SKM-1 (cell line): Measurements from ENCODE around the gene DIPK1B.
A peak's percentile ranks its signal among the peaks of the same experiment; 100 is the strongest.
"Not testable (repeated sequence)": the region's sequence is repeated elsewhere in the genome, so short reads cannot be mapped to it uniquely, and the experiment has no call there.

Source experiments
- DNase-seq: peaks from one replicate; lab custom pipeline; 2025; ENCODE audit not compliant: unreplicated experiment; lab: John Stamatoyannopoulos, UW

DIPK1B gene

DNA sequence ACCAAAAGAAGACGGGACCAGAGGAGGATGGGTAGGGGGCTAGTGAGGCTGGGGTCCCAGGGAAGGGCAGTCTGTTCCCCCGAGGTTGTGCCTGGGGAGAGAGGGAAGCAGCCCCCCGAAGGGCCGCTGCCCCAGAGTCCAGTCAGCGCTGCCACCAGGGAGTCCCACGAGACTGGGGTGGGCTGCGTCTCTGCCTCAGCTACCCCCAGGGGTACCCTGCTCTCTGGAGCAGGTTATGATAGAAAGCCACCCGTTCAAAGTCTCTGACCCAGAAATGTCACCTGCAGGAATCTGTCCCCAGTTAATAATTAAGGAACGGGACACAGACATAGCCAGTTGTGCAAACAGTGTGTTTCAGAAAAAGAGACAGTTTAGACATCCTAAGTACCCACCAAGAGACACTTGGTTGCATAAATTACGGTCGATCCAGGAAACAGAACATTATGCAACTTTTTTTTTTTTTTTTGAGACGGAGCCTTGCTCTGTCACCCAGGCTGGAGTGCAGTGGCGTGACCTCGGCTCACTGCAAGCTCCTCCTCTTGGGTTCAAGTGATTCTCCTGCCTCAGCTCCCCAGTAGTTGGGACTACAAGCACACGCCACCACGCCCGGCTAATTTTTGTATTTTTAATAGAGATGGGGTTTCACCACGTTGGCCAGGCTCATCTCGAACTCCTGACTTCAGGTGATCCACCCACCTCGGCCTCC is 14.4 kb upstream of the DIPK1B start:
- peak; percentile 86 for DNase-seq

DNA sequence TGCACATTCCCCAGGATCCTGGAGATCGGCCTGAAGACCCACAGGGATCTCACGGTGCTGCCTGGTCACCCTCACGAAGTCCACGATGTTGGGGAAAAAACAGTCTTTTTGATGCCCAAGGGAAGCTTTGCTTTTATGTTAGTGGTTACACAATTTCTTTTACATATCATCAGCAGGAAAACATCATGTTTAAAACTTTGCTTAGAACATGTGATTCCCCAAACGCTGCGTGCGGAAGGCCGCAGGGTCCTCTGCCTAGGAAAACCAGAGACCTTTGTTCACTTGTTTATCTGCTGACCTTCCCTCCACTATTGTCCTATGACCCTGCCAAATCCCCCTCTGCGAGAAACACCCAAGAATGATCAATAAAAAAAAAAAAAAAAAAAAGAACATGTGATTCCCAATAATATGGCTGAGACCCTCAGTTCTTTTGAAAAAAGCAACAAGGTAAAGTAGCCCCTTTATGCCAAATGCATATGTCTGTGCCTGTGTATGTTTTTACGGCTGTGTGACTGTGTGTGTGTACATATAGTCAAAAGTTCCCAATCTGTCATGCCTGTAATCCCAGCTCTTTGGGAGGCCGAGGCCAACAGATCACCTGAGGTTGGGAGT is 13.6 kb upstream of the DIPK1B start:
- DNase-seq: no peak

- DNase-seq: no peak
These were observed 12.1 kb upstream of the DIPK1B start for GRCh38 chr9:136700304-136700703.

DNA sequence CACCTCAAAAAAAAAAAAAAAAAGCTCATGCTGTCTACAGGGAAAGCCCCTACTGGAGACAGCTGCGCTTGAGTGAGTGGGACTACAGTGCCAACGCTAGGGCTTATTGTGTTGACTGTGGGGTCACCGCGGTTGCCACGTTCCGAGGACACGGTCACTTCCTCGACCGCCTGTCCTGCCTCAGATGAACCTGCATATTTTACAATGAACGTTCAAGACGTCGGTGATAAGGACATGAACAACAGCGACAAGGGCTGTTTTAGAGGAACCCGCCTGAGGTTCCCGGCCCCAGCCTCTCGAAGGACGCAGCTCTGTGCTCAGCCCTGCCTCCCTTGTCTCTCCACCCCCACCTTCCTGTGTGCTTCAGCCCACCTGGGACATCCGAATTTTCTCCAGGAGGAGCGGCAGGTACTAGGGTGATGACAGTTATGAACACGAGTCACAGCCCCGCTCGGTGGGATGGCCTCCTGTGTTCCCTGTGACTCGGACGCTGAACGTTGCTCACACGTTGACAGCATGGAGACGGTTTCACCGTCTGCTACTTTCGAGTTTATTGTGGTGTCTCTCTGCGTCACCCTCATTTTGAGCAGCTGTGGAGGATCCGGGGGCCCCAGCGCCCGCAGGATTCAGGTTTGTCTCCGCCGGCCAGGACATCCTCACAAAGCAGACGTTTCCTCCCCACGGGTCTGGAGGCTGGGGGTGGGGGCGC is 11.3 kb upstream of the DIPK1B start:
- no peak for DNase-seq

DNA sequence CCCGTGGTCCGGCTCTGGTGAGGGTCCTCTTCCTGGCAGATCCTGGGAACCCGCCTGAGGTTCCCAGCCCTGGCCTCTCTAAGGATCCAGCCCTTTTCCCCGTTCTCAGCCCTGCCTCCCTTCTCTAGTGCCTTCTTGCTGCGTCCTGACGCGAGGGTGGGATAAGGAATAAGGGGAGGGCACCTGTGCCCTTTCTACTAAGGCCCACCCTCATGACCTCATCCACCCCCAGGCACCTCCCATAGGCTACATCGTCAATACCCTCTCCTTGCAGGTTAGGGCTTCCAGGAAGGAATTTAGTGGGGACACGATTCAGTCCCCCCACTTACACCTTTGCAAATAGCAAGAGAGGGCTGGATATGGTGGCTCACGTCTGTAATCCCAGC is 10.7 kb upstream of the DIPK1B start:
- no peak for DNase-seq

- peak; percentile 57 for DNase-seq
These were observed 9.0 kb upstream of the DIPK1B start for GRCh38 chr9:136703276-136703860.

DNA sequence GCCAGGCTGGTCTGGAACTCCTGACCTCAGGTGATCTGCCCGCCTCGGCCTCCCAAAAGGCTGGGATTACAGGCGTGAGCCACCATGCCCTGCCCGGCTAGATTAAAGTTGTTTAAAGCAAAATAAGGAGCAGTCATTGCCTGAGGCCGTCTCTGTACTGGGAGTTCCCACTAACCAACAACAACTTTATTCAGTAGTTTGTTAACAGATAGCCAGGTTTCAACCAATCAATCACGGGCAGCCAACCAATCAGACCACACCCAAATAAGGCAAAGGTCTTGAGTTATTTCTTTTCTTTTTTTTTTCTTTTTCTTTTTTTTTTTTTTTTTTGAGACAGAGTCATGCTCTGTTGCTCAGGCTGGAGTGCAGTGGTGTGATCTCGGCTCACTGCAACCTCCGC is 7.6 kb upstream of the DIPK1B start:
- not testable (repeated sequence) for DNase-seq

DNA sequence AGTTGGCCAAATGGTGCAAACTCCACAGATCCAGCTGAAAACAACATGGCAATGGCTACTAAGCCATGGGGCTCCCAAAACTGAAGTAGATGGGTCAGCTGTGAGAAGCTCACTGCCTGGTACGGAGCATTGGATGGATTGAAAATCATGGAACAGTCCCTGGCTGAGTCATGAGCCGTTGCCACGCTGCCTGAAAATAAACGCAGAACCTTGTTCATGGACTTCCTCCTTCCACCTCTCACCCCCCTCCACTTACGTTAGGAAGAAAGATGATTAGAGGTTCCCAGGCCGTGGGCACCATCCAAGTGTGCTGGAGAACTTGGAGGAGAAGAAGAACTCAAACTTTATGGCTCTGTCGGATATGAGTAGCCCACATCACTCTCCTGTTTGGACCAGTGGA is 6.8 kb upstream of the DIPK1B start:
- DNase-seq: no peak

GRCh38 chr9:136707011-136707410 is 5.4 kb upstream of the DIPK1B start:
- no peak for DNase-seq

DNA sequence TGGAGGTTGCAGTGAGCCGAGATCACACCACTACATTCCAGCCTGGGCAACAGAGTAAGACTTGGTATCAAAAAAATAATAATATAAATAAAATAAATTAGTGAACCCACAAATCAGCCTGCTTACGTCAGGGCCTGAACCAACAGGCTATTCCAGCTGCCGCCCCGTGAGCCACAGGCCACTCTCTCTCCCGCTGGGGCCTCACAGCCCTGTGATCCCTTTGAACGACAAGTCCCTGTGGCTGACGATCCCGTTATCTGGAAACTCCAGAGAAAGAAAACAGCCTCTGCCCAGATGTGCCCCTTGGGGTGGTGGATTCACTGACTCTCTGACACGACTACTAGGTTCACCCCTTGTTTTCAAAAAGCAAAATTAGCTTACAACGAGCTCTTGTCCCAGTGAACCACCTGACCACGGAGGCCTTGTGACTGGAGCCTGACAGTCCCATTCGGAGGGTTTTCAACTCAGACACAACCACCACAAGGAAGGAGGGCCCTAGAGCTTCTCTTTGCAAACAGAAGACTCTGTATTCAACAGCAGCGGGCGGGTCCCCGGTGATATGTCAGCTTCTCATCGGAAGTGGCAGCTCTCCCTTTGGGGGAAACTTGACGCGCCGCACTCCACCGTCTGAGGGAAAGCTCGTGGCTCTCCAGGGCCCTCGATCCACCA is 4.4 kb upstream of the DIPK1B start:
- no peak for DNase-seq

GRCh38 chr9:136709454-136710109 is 2.8 kb upstream of the DIPK1B start:
- no peak for DNase-seq

GRCh38 chr9:136710543-136710942 is 1.8 kb upstream of the DIPK1B start:
- no peak for DNase-seq

GRCh38 chr9:136711219-136711648 is 1.1 kb upstream of the DIPK1B start:
- DNase-seq: not testable (repeated sequence)

GRCh38 chr9:136712690-136713544 is 545 bp downstream of the DIPK1B start:
- DNase-seq: no peak

- no peak for DNase-seq
These were observed 1.2 kb downstream of the DIPK1B start for GRCh38 chr9:136713550-136713949.

DNA sequence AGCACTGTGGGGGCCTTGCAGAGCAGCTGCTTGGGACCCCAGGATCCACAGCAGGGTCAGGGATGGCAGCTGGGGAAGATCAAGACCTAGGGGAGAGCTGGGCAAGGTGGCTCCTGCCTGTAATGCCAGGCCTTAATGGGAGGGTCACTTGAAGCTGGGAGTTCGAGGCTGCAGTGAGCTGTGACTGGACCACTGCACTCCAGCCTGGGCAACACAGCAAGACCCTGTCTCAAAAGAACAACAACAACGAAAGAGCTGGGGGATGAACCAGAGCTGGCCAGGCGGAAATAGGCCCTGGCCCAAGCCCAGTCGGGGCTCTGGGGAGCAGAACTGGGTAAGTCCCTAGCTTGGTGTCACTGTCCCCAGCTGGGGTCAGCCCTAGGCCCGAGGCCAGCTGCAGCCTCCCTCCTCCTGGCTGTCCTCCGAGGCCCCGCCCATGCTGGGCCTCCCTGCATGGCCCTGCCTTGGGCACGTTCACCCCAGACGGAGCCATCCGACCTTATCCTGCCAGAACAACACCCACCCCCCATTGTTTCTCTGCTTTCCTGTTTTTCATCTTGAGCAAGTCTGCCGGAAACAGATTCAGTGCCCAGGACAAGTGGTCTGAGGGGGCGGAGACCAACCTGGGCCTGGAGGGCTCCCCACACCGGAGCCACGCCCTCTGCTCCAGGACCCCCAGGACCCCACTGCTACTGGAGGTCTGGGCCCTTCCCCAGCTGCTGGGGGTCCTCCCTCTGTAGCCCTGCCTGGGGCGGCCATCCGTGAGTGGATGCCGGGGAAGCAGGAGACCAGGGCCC is 1.9 kb downstream of the DIPK1B start:
- DNase-seq: no peak

DNA sequence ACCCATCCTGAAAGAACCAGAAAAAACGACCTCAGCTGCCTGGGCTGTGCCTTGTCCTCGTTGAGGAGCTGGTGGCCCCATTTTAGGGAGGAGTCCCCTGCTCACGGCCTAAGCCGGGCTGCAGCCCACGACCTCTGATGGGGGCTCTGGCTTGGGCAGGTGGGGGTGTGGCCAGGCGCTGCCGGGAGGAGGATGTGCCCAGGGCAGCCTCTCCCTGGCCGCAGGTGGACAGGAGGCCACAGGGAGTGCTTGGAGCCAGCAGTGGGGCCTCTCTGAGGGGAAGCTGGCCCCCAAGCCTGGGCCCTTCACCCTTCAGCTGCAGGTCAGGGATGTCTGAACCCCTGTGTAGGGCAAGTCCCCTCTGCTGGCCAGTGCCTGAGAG is 2.5 kb downstream of the DIPK1B start:
- no peak for DNase-seq

DNA sequence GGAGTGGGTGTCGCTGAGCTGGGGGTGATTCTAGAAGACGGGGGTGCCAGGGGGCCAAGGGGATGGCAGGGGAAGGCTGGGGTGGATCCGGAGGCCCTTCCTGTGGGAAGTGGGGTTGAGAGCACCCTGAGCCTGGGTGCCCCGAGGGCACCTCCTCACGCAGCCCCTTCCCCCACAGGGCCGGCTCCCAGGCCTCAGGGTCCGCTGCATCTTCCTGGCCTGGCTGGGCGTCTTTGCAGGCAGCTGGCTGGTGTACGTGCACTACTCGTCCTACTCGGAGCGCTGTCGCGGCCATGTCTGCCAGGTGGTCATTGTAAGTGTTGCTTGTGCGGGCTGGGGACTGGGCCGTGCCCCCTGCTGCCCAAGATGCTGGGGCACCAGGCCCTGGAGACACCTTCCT is 5.0 kb downstream of the DIPK1B start:
- no peak for DNase-seq
